HG03159 (cell line): ENCODE results near the gene DNAJB12.
"Not testable (repeated sequence)": the region's sequence is repeated elsewhere in the genome, so short reads cannot be mapped to it uniquely, and the experiment has no call there.

Experiments
- ATAC-seq: cut with Tn5 transposase; IDR thresholded peaks from one replicate; pipeline ENCODE4 v1.9.1; 2021; ENCODE audit warnings: mild to moderate bottlenecking, moderate library complexity; ENCODE audit not compliant: unreplicated experiment

The DNAJB12 gene

GRCh38 chr10:72332423-72333111, 22.2 kb downstream of the DNAJB12 start:
- ATAC-seq = no peak

DNA sequence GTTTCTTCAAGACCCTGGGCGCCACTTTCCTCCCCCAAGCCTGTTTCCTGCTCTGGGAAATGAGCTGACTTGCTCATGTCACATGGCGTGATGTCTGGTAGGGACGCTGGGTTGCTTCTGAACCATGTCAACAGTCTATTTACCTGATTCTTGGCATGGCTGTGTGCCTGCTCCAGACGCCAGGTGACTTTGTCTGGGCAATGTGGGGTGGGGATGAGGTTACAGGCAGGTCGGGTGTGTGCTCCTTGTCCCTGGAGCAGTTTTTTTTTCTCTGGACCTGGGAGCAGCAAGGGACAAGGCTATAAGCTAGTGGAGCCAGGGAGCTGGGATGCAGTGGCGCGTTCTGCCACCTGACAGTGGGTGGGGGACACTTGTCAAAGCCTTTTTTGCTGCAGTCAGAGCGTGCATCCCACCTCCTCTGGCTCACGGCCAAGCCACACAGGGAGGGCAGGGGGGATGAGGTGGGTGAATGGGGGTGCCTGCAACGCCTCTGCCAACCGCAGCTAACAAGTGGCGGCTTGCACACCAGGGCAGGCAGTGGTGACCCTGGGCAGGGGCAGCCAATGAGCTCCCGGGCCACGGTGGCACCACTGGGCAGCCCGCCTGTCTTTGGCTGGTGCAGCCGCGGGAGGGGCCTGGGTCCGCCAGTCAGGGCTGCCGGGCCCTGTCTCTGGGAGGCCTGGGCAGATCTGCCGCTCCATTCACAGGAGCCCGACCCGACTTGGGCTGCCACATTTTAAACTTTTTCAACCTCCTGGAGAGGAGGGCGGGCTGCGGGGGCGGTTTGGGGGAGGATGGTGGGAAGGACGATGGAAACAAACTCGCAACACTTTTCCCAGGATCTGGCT, 22.9 kb downstream of the DNAJB12 start:
- ATAC-seq = no peak

GRCh38 chr10:72330069-72330426, 24.7 kb downstream of the DNAJB12 start:
- no peak for ATAC-seq

- no peak for ATAC-seq
Measured at GRCh38 chr10:72329290-72330068, 25.2 kb downstream of the DNAJB12 start.

GRCh38 chr10:72328829-72329204, 25.9 kb downstream of the DNAJB12 start:
- no peak for ATAC-seq

GRCh38 chr10:72328045-72328828, 26.5 kb downstream of the DNAJB12 start:
- ATAC-seq = no peak

DNA sequence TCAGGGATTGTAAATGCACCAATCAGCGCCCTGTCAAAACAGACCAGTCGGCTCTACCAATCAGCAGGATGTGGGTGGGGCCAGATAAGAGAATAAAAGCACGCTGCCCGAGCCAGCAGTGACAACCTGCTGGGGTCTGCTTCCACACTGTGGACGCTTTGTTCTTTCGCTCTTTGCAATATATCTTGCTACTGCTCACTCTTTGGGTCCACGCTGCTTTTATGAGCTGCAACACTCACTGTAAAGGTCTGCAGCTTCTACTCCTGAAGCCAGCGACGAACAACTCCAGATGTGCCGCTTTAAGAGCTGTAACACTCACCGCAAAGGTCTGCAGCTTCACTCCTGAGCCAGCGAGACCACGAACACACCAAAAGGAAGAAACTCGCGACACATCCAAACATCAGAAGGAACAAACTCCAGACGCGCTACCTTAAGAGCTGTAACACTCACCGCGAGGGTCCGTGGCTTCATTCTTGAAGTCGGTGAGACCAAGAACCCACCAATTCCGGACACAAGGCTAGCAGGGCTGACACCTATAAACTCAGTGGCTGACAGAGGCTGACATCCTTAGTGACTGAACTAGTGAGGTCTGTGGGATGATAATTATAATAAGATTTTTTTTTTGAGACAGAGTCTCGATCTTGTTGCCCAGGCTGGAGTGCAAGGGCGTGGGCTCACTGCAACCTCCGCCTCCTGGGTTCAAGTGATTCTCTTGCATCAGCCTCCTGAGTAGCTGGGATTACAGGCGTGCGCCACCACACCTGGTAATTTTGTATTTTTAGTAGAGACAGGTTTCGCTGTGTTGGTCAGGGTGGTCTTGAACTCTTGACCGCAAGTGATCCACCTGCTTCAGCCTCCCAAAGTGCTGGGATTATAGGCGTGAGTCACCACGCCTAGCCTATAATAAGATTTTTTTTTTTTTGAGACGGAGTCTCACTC, 27.8 kb downstream of the DNAJB12 start:
- ATAC-seq = not testable (repeated sequence)

- not testable (repeated sequence) for ATAC-seq
Measured at GRCh38 chr10:72325243-72326175, 29.2 kb downstream of the DNAJB12 start.

- no peak for ATAC-seq
Measured at GRCh38 chr10:72323771-72324191, 30.9 kb downstream of the DNAJB12 start.

GRCh38 chr10:72323108-72323749, 31.5 kb downstream of the DNAJB12 start:
- ATAC-seq = no peak

GRCh38 chr10:72322280-72323058, 32.2 kb downstream of the DNAJB12 start:
- no peak for ATAC-seq

DNA sequence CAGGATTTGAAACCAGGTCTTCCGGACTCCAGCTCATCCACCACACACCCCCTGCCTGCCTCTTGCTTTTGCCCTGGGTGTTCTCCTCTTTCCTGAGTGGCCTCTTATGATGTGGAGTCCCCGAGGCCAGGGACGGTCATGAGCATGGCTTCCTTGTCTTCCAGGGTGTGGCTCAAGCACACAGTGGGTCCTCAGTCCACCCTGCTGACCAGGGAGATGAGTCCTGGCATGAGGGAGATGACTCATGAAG, 32.8 kb downstream of the DNAJB12 start:
- no peak for ATAC-seq

DNA sequence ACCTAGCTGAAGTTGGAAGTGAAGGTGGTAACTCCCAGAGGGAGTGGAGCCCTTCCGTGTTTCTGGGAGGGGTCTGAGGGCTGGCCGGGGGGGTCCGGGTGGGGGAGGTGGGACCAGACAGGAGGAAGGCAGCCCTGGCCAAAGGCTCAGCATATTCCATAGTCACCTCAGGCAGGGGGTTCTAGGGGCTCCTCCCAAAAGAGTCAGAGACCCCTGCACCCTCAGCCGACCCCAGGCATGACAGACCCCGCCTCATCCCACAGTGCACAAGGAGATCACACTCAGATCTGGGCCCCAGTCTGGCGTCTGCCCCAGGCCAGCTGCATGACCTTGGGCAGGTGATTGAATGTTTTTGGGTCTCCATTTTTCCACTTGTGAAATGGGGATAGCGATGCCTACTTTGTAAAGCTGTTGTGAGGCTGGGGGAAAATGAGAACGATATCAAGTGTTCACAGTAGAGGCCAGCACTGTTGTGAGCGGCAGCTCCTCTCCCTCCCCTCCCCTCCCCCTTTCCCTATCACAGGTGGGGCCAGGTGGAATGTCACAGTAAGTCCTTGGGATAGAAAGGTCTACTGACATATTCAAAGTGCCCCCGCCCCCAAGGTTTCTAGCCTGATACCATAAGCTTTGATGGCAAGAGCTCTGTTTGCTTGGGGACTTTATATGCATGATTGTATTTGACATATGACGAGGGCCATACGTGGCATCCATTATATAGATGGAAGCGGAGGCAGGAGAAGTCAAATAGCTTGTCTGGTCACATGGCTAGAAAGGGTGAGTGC, 33.3 kb downstream of the DNAJB12 start:
- ATAC-seq = no peak

DNA sequence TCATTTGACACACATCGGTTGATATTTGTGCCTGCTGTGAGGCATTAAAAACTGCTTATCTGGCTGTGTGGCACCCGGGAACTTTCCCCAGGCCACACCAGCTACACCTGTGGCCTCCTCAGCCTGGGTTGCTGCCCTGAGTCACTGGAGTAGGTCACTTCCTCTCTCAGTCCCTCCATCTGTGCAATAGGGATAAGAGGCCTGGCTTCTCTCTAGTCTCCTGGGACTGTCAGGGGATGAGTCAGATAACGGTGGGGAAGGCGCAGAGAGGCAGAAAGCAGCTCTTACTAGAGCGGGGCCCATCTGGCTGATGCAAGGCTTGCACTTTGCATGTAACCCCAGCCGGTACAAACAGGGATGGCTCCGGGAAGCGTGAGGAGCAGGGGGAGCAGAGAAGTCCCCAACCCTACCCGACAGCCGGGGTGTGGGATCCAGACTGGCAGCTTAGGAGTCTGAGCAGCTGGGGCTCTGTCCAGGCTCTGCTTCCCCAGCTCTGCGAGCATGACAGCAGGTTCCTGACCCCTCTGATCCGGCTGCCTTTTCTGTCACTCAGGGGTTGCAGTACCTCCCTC, 34.0 kb downstream of the DNAJB12 start:
- ATAC-seq = peak; percentile 62

DNA sequence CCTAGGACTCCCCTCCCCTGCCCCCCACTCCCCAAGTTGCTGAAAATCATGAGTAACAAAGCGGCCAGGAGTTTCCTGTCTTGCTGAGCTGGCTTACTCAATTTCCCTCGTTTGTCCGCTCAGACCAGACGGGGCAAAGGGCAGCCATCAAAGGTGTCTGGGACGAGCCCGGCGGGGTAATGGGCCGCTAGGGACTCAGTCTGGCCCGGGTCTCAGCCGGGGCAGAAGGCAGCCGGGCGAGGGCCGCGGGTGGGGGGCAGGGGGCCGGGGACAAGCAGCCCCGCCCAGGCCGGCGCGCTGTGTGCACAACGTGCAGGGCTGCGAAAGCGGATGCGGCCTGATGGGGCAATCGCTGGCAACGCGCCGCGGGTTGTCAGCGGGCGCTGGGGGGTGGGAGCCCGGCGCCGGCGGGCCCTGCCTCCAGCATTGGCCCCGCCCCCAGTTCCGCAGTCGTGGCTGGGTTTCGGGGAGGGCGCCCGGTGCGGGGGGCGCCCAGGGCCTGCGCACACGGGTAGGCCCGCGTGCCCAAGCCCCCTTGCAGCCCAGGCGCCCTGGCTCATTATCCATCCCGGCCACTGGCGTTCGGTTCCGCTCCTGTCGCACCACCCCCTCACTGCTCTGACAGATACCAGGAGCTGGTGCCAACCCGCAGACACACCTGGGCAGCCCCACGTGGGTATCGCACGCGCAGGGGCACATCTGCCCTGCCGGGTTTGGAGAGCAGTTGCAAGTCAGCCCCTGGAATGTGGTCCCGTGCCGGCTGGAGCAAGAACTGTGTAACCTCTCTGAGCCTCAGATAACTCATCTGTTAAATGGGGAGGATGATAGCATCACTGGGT, 35.1 kb downstream of the DNAJB12 start:
- ATAC-seq = peak; percentile 57
